ENCODE results near the gene NKD1.

DNA sequence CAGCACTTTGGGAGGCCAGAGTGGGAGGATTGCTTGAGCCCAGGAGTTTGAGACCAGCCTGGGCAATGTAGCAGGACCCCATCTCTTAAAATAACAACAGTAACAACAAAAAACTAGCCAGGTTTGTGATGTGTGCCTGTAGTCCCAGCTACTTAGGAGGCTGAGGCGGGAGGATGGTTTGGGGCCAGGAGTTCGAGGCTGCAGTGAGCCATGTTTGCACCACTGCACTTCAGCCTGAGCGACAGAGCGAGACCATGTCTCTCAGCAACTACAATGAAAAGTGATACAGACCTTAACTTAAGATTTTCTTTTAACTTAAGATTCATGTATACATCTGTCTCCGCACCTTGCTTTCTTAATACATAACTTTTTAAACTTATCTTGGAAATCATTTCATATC lies 17.2 kb downstream of the NKD1 start:
- TF ChIP-seq, protein P1, sequence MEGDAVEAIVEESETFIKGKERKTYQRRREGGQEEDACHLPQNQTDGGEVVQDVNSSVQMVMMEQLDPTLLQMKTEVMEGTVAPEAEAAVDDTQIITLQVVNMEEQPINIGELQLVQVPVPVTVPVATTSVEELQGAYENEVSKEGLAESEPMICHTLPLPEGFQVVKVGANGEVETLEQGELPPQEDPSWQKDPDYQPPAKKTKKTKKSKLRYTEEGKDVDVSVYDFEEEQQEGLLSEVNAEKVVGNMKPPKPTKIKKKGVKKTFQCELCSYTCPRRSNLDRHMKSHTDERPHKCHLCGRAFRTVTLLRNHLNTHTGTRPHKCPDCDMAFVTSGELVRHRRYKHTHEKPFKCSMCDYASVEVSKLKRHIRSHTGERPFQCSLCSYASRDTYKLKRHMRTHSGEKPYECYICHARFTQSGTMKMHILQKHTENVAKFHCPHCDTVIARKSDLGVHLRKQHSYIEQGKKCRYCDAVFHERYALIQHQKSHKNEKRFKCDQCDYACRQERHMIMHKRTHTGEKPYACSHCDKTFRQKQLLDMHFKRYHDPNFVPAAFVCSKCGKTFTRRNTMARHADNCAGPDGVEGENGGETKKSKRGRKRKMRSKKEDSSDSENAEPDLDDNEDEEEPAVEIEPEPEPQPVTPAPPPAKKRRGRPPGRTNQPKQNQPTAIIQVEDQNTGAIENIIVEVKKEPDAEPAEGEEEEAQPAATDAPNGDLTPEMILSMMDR (IDR thresholded peaks at IDR 0.05; ENCODE audit: low read depth, low read length), result no peak
- TF ChIP-seq EZH2phosphoT487 (IDR thresholded peaks at IDR 0.05; ENCODE audit: low read depth), result no peak
